Mesothelial cell of epicardium (in vitro differentiated cells): ENCODE data around the gene TM4SF4. TPM values are rescaled to one million over a fixed set of nuclear protein-coding genes. Genes with fewer than 3 reads are reported as not detected.

Experiments used
- DNase-seq, 2 experiments: peaks; one replicate each; pipeline ENCODE4 v3.0.0; 2021; ENCODE audit warnings: low spot score in 2 of 2; ENCODE audit not compliant: unreplicated experiment in 2 of 2
- H3K27ac Mint-ChIP-seq: 2 replicates; pipeline ENCODE4 v1.8.0; 2021; ENCODE audit warnings: mixed read lengths
- H3K27me3 Mint-ChIP-seq: 2 replicates; pipeline ENCODE4 v1.8.0; 2021; ENCODE audit warnings: low read depth, mixed read lengths
- H3K36me3 Mint-ChIP-seq: 2 replicates; pipeline ENCODE4 v1.8.0; 2021; ENCODE audit warnings: mixed read lengths
- H3K4me1 Mint-ChIP-seq: 2 replicates; pipeline ENCODE4 v1.8.0; 2021; ENCODE audit warnings: mixed read lengths
- H3K4me3 Mint-ChIP-seq: 2 replicates; pipeline ENCODE4 v1.8.0; 2021; ENCODE audit warnings: mild to moderate bottlenecking, moderate library complexity, mixed read lengths
- H3K9me3 Mint-ChIP-seq: 2 replicates; pipeline ENCODE4 v1.8.0; 2021; ENCODE audit warnings: mixed read lengths
- total RNA-seq: library from RNA; stranded (reverse); gene quantifications from 3 replicates; pipeline ENCODE4 v1.2.1, GENCODE V29; 2021
- TF ChIP-seq, protein P1 (sequence below): fragments of 200-600 bp; sonication (generic); IDR thresholded peaks from one replicate; pipeline ENCODE4 v1.5.0; 2021; ENCODE audit warnings: antibody characterized with exemption; ENCODE audit not compliant: unreplicated experiment

Gene TM4SF4
- total RNA-seq, 1 donor from 2014 or later: 0.34 TPM

DNA sequence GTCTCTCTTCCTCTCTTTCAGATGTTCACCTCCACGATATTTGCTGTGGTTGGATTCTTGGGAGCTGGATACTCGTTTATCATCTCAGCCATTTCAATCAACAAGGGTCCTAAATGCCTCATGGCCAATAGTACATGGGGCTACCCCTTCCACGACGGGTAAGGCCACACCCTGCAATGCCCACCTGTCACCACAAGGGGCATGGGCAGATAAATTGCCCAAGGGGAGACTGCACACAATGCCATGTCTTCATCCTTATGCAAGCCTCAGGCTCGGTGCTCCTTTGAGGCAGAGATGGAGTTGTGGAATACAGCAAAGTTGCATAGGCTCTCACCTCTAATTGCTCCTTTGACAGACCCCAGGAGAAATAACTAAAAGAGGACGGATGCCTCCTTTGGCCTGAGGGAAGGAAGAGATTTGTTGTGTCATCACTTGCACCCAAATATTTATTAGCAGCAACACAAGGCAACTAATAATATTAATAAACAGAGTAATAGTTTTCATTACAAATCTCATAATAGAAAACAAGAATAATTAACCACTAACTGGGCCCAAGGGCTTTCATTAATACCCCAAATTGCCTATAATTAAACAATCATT lies 13.2 kb downstream of the TM4SF4 start:
- TF ChIP-seq, protein P1, sequence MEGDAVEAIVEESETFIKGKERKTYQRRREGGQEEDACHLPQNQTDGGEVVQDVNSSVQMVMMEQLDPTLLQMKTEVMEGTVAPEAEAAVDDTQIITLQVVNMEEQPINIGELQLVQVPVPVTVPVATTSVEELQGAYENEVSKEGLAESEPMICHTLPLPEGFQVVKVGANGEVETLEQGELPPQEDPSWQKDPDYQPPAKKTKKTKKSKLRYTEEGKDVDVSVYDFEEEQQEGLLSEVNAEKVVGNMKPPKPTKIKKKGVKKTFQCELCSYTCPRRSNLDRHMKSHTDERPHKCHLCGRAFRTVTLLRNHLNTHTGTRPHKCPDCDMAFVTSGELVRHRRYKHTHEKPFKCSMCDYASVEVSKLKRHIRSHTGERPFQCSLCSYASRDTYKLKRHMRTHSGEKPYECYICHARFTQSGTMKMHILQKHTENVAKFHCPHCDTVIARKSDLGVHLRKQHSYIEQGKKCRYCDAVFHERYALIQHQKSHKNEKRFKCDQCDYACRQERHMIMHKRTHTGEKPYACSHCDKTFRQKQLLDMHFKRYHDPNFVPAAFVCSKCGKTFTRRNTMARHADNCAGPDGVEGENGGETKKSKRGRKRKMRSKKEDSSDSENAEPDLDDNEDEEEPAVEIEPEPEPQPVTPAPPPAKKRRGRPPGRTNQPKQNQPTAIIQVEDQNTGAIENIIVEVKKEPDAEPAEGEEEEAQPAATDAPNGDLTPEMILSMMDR: peak; percentile 47
- H3K27ac Mint-ChIP-seq: no peak overlapping the region
- H3K27me3 Mint-ChIP-seq: no peaks in the 10 kb centered on the region
- DNase-seq: no peak
- H3K36me3 Mint-ChIP-seq: peaks cover 1% of the 10 kb centered on the region
- no peak overlapping the region for H3K4me3 Mint-ChIP-seq
- H3K4me1 Mint-ChIP-seq: peaks cover 20% of the 10 kb centered on the region
- peaks cover 3% of the 10 kb centered on the region for H3K9me3 Mint-ChIP-seq

DNA sequence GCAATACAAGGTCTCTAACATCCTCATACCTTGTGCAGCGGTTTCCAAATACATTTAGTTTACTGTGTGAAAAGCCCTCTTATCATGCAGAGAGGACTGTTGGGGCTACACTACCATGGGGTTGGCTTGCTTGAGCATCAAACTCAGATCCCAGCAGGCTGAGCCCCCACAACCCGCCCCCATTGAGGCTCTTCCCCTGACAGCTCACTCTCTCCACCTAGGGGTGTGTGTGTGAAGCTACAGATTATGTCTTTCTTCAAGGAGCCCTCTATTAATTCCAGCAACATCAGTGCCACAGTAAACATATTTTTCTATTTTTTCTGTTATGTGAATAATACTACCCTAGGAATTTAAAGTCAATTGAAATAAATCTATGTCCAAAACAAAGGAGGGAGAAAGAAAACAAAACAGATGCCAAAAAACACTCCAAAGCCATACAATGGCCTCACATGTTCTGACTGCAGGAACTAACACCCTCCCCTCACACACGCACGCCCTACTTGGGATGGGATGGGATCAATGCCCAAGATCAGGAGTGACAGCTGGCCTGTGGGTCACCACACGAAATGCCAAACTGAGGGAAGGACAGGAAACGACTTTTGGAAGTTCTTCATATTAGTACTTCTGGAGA lies 14.7 kb downstream of the TM4SF4 start:
- H3K4me1 Mint-ChIP-seq: peaks cover 19% of the 10 kb centered on the region
- no peak for DNase-seq
- H3K36me3 Mint-ChIP-seq: peaks cover 1% of the 10 kb centered on the region
- no peak overlapping the region for H3K27ac Mint-ChIP-seq
- peaks cover 3% of the 10 kb centered on the region for H3K9me3 Mint-ChIP-seq
- no peak overlapping the region for H3K4me3 Mint-ChIP-seq
- TF ChIP-seq, protein P1: peak; percentile 22
- H3K27me3 Mint-ChIP-seq: peaks cover 3% of the 10 kb centered on the region

DNA sequence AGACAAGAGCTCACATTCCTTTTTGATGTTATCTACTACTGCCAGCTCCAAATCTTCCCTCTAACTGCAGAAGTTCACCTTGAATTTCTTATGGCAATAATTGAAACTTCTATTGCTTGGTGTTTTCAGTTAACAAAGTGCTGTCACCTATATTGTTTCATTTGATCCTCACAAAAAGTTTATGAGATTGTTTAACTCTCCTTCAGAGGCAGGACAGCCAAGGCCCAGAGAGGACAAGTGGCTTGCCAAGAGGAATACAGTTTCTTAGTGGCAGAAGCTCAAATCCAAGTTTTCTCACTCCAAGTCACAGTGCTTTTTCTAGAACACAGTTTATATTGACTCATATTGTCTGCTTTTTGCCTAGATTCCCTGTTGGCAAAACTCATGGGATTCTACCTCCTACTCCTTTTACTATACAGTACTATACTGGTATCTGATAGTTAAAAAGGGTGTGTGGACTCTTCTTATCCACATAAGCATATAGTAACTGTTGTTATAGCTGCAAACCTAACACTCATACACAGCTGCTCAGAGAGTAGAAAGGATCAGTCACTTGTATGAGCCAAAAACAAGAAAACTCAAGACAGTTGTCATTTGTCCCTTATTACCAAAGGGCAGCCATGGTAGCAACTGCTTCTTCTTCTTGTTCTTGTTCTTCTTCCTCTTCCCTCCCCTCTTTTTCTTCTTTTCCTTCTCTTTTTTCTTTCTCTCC lies 15.9 kb downstream of the TM4SF4 start:
- Mint-ChIP-seq H3K4me3 (no peak overlapping the region), H3K36me3 (peaks cover 1% of the 10 kb centered on the region), H3K4me1 (peaks cover 20% of the 10 kb centered on the region), H3K27me3 (peaks cover 5% of the 10 kb centered on the region), H3K9me3 (peaks cover 3% of the 10 kb centered on the region), H3K27ac (peak overlapping the region; percentile 62)
- no peak for DNase-seq
- TF ChIP-seq, protein P1: no peak

DNA sequence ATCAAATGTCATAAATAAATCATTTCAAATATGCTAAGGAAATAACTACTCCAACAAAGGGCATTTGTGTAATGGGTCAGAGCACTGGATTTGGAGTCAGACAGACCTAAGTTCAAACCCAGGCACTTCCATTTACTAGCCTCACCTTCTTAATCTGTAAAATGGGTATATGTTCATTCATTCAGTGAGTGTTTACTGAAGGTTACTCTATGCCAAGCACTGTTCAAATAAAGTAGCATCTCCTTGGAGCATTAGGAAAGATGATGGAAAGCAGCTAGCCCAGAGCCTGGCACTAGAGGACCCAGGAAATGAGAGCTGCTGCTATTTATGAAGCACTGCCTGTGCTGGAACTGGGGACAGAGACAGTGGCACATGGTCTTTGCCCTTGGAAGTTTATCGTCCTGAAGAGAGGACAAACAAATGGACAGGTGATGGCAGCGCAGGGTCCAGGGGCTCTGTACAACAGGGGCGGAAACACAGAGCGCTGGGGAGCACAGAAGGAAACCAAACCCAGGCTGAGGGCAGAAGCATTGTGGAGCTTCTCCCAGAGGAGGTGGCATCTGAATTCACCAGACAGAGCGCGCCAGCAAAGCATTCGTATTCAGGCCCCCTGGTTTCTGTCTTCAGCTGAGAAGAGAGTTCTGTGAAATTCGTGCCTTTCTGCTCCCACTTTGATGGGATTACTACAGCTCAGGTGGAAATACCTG lies 19.0 kb downstream of the TM4SF4 start:
- Mint-ChIP-seq H3K4me3 (no peak overlapping the region), H3K27me3 (peaks cover 5% of the 10 kb centered on the region), H3K9me3 (peaks cover 3% of the 10 kb centered on the region), H3K4me1 (peaks cover 16% of the 10 kb centered on the region), H3K36me3 (peaks cover 1% of the 10 kb centered on the region), H3K27ac (no peak overlapping the region)
- TF ChIP-seq, protein P1: no peak
- no peak for DNase-seq

DNA sequence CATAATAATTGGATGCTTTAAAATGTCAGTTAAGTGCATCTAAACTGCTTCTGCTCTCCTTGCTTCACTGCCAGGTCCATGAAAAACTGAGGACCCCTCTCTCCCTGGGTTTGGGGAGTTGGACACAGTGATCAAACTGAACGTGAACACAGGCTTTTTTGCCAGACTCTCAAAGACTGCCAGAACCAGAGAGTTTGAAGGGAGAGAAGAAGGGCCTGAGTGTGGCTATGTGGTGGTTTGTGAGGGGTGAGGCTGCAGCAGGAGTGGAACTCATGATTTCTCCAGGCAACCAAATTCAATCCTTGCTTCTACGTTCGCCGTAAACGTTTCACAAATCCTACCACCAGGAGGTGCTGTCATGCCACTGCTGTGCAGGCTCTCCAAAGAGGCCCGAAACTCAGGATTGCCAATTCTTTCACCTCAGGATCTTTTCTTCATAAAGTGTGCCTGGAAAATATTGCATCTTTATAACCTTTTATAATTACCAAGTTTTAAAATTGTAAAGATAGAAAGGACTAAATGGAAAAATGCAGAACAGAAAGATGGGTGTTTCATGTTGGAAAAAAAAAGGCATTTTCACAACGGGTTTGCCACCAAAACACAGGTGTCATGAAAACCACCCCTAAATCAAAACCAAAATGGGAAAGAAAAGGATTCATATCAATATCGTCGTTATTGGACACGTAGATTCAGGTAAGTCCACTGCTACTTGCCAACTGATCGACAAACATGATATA lies 19.7 kb downstream of the TM4SF4 start:
- Mint-ChIP-seq H3K9me3 (peaks cover 3% of the 10 kb centered on the region), H3K36me3 (peaks cover 1% of the 10 kb centered on the region), H3K4me1 (peaks cover 15% of the 10 kb centered on the region), H3K4me3 (peak overlapping the region; percentile 21), H3K27ac (no peak overlapping the region), H3K27me3 (peaks cover 5% of the 10 kb centered on the region)
- TF ChIP-seq, protein P1: peak; percentile 82
- peak; percentile 40 to 76 for DNase-seq
